Measurements from ENCODE around the gene RNF112. TPM values are rescaled to one million over a fixed set of nuclear protein-coding genes. Genes with fewer than 3 reads are reported as not detected.

RNF112 gene
- total RNA-seq (2022; extraction: Qiagen RNA extraction; ENCODE audit: low read depth): 0.45 to 1.0 TPM (median 0.88 TPM) in 5 replicates

GRCh38 chr17:19410875-19411620 is at the start of gene RNF112:
RNF112 (plus strand) TSS chr17:19411232; CDS start chr17:19411409, 177 bp downstream.

GRCh38 chr17:19362277-19363113 is 48.5 kb upstream of the RNF112 start, which contains the start of gene B9D1:
B9D1 (minus strand) TSS chr17:19362723; CDS start chr17:19362569, 154 bp downstream.

GRCh38 chr17:19378416-19379360 is 32.3 kb upstream of the RNF112 start, which contains the start of gene MAPK7:
MAPK7 (plus strand) TSS chr17:19378498; CDS start chr17:19378901, 403 bp downstream.

GRCh38 chr17:19386974-19387920 is 23.8 kb upstream of the RNF112 start, which contains the start of gene MFAP4:
MFAP4 (minus strand) TSS chr17:19387190; CDS start chr17:19387155, 35 bp downstream.

Other genes with a start within 250 kb of the RNF112 start
- 46.2 to 63.9 TPM (median 54.1 TPM) in 5 replicates for gene EPN2, start 173.9 kb upstream of the RNF112 start, total RNA-seq (2022; extraction: Qiagen RNA extraction; ENCODE audit: low read depth)
- gene B9D1, start 48.5 kb upstream of the RNF112 start, total RNA-seq (2022; extraction: Qiagen RNA extraction; ENCODE audit: low read depth): 41.4 to 45.9 TPM (median 44.2 TPM) in 5 replicates
- gene MAPK7, start 32.7 kb upstream of the RNF112 start, total RNA-seq (2022; extraction: Qiagen RNA extraction; ENCODE audit: low read depth): 20.6 to 25.8 TPM (median 22.1 TPM) in 5 replicates
- 0.07 TPM in 1 of 5 replicates, not detected in the others for gene MFAP4, start 24.0 kb upstream of the RNF112 start, total RNA-seq (2022; extraction: Qiagen RNA extraction; ENCODE audit: low read depth)
- gene SLC47A1, start 122.6 kb downstream of the RNF112 start, total RNA-seq (2022; extraction: Qiagen RNA extraction; ENCODE audit: low read depth): 22.8 to 25.1 TPM (median 23.9 TPM) in 5 replicates
- gene ALDH3A2, start 237.5 kb downstream of the RNF112 start, total RNA-seq (2022; extraction: Qiagen RNA extraction; ENCODE audit: low read depth): 152 to 175 TPM (median 165 TPM) in 5 replicates

Data from A549 treated with CpdA at 1 μM for 4 hours (cell line).